HepG2 (cell line): ENCODE measurements around the gene SYTL2. TPM values are rescaled to one million over a fixed set of nuclear protein-coding genes. Genes with fewer than 3 reads are reported as not detected.

ENCODE experiments used
- AKAP8 ChIP-seq: sonication (generic); formaldehyde crosslinking; IDR thresholded peaks from 2 replicates; pipeline ENCODE4 v1.5.1; 2020; ENCODE audit warnings: mild to moderate bottlenecking, missing genetic modification reagents
- FOXA3 ChIP-seq: IDR thresholded peaks from 2 replicates; pipeline ENCODE4 v1.6.1; 2016; ENCODE audit warnings: missing genetic modification reagents, missing compliant biosample characterization
- HOXA3 ChIP-seq: sonication (generic); formaldehyde crosslinking; IDR thresholded peaks from 2 replicates; pipeline ENCODE4 v1.5.0; 2020; ENCODE audit warnings: missing genetic modification reagents
- JDP2 ChIP-seq: sonication (generic); formaldehyde crosslinking; IDR thresholded peaks from 2 replicates; pipeline ENCODE4 v1.8.1; 2022; ENCODE audit warnings: missing genetic modification reagents, borderline replicate concordance
- KAT2B ChIP-seq: fragments of 150-350 bp; IDR thresholded peaks from 2 replicates; pipeline ENCODE4 v1.6.1; 2014; ENCODE audit warnings: low read depth, low read length, borderline replicate concordance
- KDM3A ChIP-seq: IDR thresholded peaks from 2 replicates; pipeline ENCODE4 v1.6.1; 2018; ENCODE audit warnings: low read depth, missing compliant biosample characterization
- KLF15 ChIP-seq: sonication (generic); formaldehyde crosslinking; IDR thresholded peaks from 2 replicates; pipeline ENCODE4 v1.8.1; 2023; ENCODE audit warnings: borderline replicate concordance, mild to moderate bottlenecking, inconsistent platforms, missing genetic modification reagents, mixed read lengths
- LCORL ChIP-seq, 2 experiments: fragments of 450-650 bp in 1 of 2; sonication (generic) in 1 of 2; formaldehyde crosslinking in 1 of 2; IDR thresholded peaks; 2 replicates each; pipeline versions ENCODE4 v1.5.0 to v1.6.1; 2017 to 2020; ENCODE audit warnings: antibody characterized with exemption in 1 of 2, missing genetic modification reagents in 1 of 2
- ONECUT2 ChIP-seq: sonication (generic); formaldehyde crosslinking; IDR thresholded peaks from 2 replicates; pipeline ENCODE4 v1.4.0; 2020; ENCODE audit warnings: missing genetic modification reagents
- PCBP2 ChIP-seq: fragments of 200-400 bp; formaldehyde crosslinking; optimal IDR thresholded peaks from 2 replicates; pipeline ENCODE3; 2018; ENCODE audit warnings: low read length, low read depth; ENCODE audit not compliant: poor library complexity, severe bottlenecking
- RAD51 ChIP-seq: fragments of 450-650 bp; IDR thresholded peaks from 2 replicates; pipeline ENCODE4 v1.6.1; 2016; ENCODE audit warnings: borderline replicate concordance
- SATB2 ChIP-seq: sonication (generic); formaldehyde crosslinking; IDR thresholded peaks from 2 replicates; pipeline ENCODE4 v1.5.0; 2020; ENCODE audit warnings: missing genetic modification reagents
- ZNF143 ChIP-seq: sonication (generic); formaldehyde crosslinking; IDR thresholded peaks from 2 replicates; pipeline ENCODE4 v1.4.0; 2020; ENCODE audit warnings: missing genetic modification reagents
- ZNF292 ChIP-seq: sonication (generic); formaldehyde crosslinking; IDR thresholded peaks from 2 replicates; pipeline ENCODE4 v1.8.1; 2022; ENCODE audit warnings: mild to moderate bottlenecking, low read depth, missing genetic modification reagents, borderline replicate concordance
- ZNF589 ChIP-seq: sonication (generic); formaldehyde crosslinking; conservative IDR thresholded peaks from 2 replicates; pipeline ENCODE4 v1.8.0; 2022; ENCODE audit warnings: mild to moderate bottlenecking, moderate library complexity, missing genetic modification reagents
- ZNF703 ChIP-seq: sonication (generic); formaldehyde crosslinking; IDR thresholded peaks from 2 replicates; pipeline ENCODE4 v1.5.1; 2020; ENCODE audit warnings: missing genetic modification reagents, mild to moderate bottlenecking, moderate library complexity, borderline replicate concordance
- ZNF746 ChIP-seq: sonication (generic); formaldehyde crosslinking; IDR thresholded peaks from 2 replicates; pipeline ENCODE4 v1.8.0; 2022; ENCODE audit warnings: mild to moderate bottlenecking, missing genetic modification reagents
- ZSCAN5A ChIP-seq: sonication (generic); formaldehyde crosslinking; IDR thresholded peaks from 2 replicates; pipeline ENCODE4 v1.8.0; 2022; ENCODE audit warnings: mild to moderate bottlenecking, missing genetic modification reagents, borderline replicate concordance
- polyA plus RNA-seq, 8 experiments: library from polyadenylated mRNA; depleted of rRNA in 3 of 8; stranded (reverse) in 7 of 8; unstranded in 1 of 8; fragments of >200 nt; fragmentation: Illumina TruSeq in 4 of 8; extraction: Trizol in 4 of 8; gene quantifications; 2 replicates each; pipeline versions ENCODE4 v1.2.1 to v1.2.3, GENCODE V29; 2011 to 2016; ENCODE audit warnings: low read depth in 4 of 8, missing spikeins in 1 of 8, mixed read lengths in 1 of 8; ENCODE audit not compliant: insufficient read depth in 1 of 8
- total RNA-seq, 5 experiments: library from RNA; depleted of rRNA; stranded (reverse); fragments of >200 nt; fragmentation: Illumina TruSeq; extraction: Trizol; gene quantifications; 2 replicates each; pipeline ENCODE4 v1.2.3, GENCODE V29; 2016; ENCODE audit warnings: low read depth in 1 of 5
- TF ChIP-seq, protein P1 (sequence below): IDR thresholded peaks from 2 replicates; pipeline ENCODE4 v1.6.1; 2016; ENCODE audit warnings: missing compliant biosample characterization, missing genetic modification reagents, borderline replicate concordance
- TF ChIP-seq, protein P2 (sequence below): sonication (generic); formaldehyde crosslinking; IDR thresholded peaks from 2 replicates; pipeline ENCODE4 v1.4.0; 2020; ENCODE audit warnings: mild to moderate bottlenecking, missing genetic modification reagents
- TF ChIP-seq, protein P3 (sequence below): sonication (generic); formaldehyde crosslinking; IDR thresholded peaks from 2 replicates; pipeline ENCODE4 v1.9.0; 2021; ENCODE audit warnings: missing genetic modification reagents, mild to moderate bottlenecking, borderline replicate concordance

SYTL2 gene
- total and polyA plus RNA-seq, 2 of the 13 experiments (the other 11 are each of a cell fraction or from before 2014, with no cell fraction given): 0.77 to 0.90 TPM

DNA sequence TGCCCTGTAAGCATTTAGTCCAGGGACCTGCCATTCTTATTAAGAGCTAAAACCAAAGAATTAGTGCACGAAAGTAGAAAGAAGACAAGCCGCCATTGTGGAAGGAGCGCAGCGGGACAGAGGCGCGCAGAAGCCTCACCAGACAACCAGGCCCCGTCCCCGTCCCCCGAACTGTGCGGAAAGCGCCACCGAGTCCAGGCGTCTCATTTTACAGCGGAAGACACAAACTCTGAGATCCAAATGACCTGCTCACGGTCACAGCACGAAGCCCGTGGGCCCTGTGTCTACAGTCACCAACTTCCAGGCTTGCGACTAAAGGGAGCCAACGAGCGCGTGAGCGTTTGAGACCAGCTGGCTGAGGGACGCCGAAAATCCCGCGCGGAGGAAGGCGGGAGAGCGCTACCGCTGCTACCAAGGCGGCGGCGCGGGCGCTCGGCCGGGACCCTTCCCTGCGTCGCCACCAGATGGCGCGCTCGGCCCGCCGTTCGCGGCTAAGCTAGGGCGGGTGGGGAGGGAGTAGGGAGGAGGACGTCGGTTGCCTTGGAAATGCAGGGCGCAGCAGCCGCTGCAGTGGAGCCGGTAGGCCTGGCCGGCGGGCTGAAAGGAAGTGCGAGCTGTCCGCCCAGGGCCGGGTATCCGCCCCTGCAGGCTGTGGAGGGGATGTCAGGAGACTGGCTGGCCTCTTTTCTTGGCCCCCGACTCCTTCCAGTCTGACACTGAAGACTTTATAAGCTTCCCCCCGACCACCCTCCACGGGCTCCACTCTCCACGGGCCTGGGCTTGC, 43.8 kb upstream of the SYTL2 start (continued):
- no peak; the same call in 1 of the 2 replicates for TF ChIP-seq ZSCAN5A
- TF ChIP-seq ZNF143 (CRISPR knock-in tag): peak; percentile 81
- no peak; the same call in 1 of the 2 replicates for TF ChIP-seq ZNF589 (CRISPR knock-in tag)
- peak; percentile 86; the same call in 1 of the 2 replicates for TF ChIP-seq ZNF703
- peak; percentile 46; the same call in 1 of the 2 replicates for TF ChIP-seq ONECUT2
- TF ChIP-seq, protein P1, sequence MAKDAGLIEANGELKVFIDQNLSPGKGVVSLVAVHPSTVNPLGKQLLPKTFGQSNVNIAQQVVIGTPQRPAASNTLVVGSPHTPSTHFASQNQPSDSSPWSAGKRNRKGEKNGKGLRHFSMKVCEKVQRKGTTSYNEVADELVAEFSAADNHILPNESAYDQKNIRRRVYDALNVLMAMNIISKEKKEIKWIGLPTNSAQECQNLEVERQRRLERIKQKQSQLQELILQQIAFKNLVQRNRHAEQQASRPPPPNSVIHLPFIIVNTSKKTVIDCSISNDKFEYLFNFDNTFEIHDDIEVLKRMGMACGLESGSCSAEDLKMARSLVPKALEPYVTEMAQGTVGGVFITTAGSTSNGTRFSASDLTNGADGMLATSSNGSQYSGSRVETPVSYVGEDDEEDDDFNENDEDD: peak; percentile 98
- peak; percentile 66; the same call in 1 of the 2 replicates for TF ChIP-seq KLF15 (CRISPR knock-in tag)
- TF ChIP-seq PCBP2: no peak
- TF ChIP-seq ZNF746 (CRISPR knock-in tag): peak; percentile 92
- TF ChIP-seq KDM3A: peak; percentile 98
- TF ChIP-seq HOXA3: peak; percentile 92
- peak; percentile 92 for TF ChIP-seq ZNF292 (CRISPR knock-in tag)
- no peak for TF ChIP-seq AKAP8 (CRISPR knock-in tag)
- TF ChIP-seq KAT2B: no peak
- TF ChIP-seq FOXA3 (CRISPR knock-in tag): peak; percentile 68
- TF ChIP-seq, protein P2, sequence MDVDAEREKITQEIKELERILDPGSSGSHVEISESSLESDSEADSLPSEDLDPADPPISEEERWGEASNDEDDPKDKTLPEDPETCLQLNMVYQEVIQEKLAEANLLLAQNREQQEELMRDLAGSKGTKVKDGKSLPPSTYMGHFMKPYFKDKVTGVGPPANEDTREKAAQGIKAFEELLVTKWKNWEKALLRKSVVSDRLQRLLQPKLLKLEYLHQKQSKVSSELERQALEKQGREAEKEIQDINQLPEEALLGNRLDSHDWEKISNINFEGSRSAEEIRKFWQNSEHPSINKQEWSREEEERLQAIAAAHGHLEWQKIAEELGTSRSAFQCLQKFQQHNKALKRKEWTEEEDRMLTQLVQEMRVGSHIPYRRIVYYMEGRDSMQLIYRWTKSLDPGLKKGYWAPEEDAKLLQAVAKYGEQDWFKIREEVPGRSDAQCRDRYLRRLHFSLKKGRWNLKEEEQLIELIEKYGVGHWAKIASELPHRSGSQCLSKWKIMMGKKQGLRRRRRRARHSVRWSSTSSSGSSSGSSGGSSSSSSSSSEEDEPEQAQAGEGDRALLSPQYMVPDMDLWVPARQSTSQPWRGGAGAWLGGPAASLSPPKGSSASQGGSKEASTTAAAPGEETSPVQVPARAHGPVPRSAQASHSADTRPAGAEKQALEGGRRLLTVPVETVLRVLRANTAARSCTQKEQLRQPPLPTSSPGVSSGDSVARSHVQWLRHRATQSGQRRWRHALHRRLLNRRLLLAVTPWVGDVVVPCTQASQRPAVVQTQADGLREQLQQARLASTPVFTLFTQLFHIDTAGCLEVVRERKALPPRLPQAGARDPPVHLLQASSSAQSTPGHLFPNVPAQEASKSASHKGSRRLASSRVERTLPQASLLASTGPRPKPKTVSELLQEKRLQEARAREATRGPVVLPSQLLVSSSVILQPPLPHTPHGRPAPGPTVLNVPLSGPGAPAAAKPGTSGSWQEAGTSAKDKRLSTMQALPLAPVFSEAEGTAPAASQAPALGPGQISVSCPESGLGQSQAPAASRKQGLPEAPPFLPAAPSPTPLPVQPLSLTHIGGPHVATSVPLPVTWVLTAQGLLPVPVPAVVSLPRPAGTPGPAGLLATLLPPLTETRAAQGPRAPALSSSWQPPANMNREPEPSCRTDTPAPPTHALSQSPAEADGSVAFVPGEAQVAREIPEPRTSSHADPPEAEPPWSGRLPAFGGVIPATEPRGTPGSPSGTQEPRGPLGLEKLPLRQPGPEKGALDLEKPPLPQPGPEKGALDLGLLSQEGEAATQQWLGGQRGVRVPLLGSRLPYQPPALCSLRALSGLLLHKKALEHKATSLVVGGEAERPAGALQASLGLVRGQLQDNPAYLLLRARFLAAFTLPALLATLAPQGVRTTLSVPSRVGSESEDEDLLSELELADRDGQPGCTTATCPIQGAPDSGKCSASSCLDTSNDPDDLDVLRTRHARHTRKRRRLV (CRISPR knock-in tag): no peak
- no peak for TF ChIP-seq JDP2 (CRISPR knock-in tag)
- TF ChIP-seq LCORL (IDR thresholded peaks at IDR 0.05): no peak
- TF ChIP-seq LCORL (CRISPR knock-in tag; IDR thresholded peaks at IDR 0.05): peak; percentile 95
- TF ChIP-seq RAD51: no peak
- TF ChIP-seq, protein P3, sequence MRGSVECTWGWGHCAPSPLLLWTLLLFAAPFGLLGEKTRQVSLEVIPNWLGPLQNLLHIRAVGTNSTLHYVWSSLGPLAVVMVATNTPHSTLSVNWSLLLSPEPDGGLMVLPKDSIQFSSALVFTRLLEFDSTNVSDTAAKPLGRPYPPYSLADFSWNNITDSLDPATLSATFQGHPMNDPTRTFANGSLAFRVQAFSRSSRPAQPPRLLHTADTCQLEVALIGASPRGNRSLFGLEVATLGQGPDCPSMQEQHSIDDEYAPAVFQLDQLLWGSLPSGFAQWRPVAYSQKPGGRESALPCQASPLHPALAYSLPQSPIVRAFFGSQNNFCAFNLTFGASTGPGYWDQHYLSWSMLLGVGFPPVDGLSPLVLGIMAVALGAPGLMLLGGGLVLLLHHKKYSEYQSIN (CRISPR knock-in tag): no peak
- TF ChIP-seq SATB2 (CRISPR knock-in tag): no peak
